GM23248 (cell line): ENCODE measurements around the gene ADGRD1.

ENCODE experiments used
- EZH2 ChIP-seq: fragments of 200-600 bp; sonication (generic); IDR thresholded peaks from 2 replicates; pipeline ENCODE4 v1.6.1; 2018; ENCODE audit warnings: antibody characterized with exemption, mild to moderate bottlenecking; ENCODE audit not compliant: insufficient read depth, poor library complexity, severe bottlenecking
- EZH2phosphoT487 ChIP-seq: fragments of 200-600 bp; sonication (generic); IDR thresholded peaks from 2 replicates; pipeline ENCODE4 v1.6.1; 2018; ENCODE audit warnings: antibody characterized with exemption, moderate library complexity, mild to moderate bottlenecking, low read depth; ENCODE audit not compliant: insufficient read depth

- TF ChIP-seq EZH2phosphoT487: no peak
- TF ChIP-seq EZH2: no peak
These were observed 7.1 kb downstream of the ADGRD1 start for GRCh38 chr12:130960787-130961186.
